HepG2 (cell line): ENCODE measurements around the gene NAA38. TPM values are rescaled to one million over a fixed set of nuclear protein-coding genes. Genes with fewer than 3 reads are reported as not detected.
A peak's percentile ranks its signal among the peaks of the same experiment; 100 is the strongest.

Experiments used
- ATAD3A ChIP-seq: sonication (generic); formaldehyde crosslinking; IDR thresholded peaks from 2 replicates; pipeline ENCODE4 v1.4.0; 2020; ENCODE audit warnings: missing genetic modification reagents
- CAMTA2 ChIP-seq: sonication (generic); formaldehyde crosslinking; IDR thresholded peaks from 2 replicates; pipeline ENCODE4 v1.4.0; 2020; ENCODE audit warnings: mild to moderate bottlenecking, missing genetic modification reagents, borderline replicate concordance
- DMTF1 ChIP-seq: sonication (generic); formaldehyde crosslinking; IDR thresholded peaks from 2 replicates; pipeline ENCODE4 v1.4.0; 2020; ENCODE audit warnings: mild to moderate bottlenecking, missing genetic modification reagents
- HIC2 ChIP-seq: sonication (generic); formaldehyde crosslinking; IDR thresholded peaks from 2 replicates; pipeline ENCODE4 v1.9.0; 2022; ENCODE audit warnings: low read depth, missing genetic modification reagents
- HNRNPL ChIP-seq: fragments of 200-400 bp; formaldehyde crosslinking; IDR thresholded peaks from 2 replicates; pipeline ENCODE4 v1.6.1; 2017; ENCODE audit warnings: mild to moderate bottlenecking, low read depth, low read length
- HOXA3 ChIP-seq: sonication (generic); formaldehyde crosslinking; IDR thresholded peaks from 2 replicates; pipeline ENCODE4 v1.5.0; 2020; ENCODE audit warnings: missing genetic modification reagents
- ISL2 ChIP-seq: sonication (generic); formaldehyde crosslinking; IDR thresholded peaks from 2 replicates; pipeline ENCODE4 v1.5.0; 2020; ENCODE audit warnings: missing genetic modification reagents
- JUND ChIP-seq: sonication (generic); formaldehyde crosslinking; IDR thresholded peaks from 2 replicates; pipeline ENCODE4 v1.8.0; 2022; ENCODE audit warnings: mild to moderate bottlenecking, missing genetic modification reagents
- MXD3 ChIP-seq: IDR thresholded peaks from 2 replicates; pipeline ENCODE4 v1.6.1; 2016; ENCODE audit warnings: mild to moderate bottlenecking, missing biosample characterization, missing genetic modification reagents
- PITX1 ChIP-seq: sonication (generic); formaldehyde crosslinking; IDR thresholded peaks from 2 replicates; pipeline ENCODE4 v1.5.1; 2020; ENCODE audit warnings: mild to moderate bottlenecking, missing genetic modification reagents
- REPIN1 ChIP-seq: sonication (generic); formaldehyde crosslinking; IDR thresholded peaks from 2 replicates; pipeline ENCODE4 v1.8.0; 2022; ENCODE audit warnings: missing genetic modification reagents, low read depth, mild to moderate bottlenecking, borderline replicate concordance
- TAF1 ChIP-seq: sonication (generic); formaldehyde crosslinking; IDR thresholded peaks from 2 replicates; pipeline ENCODE4 v1.4.0; 2020; ENCODE audit warnings: missing genetic modification reagents
- TEF ChIP-seq: sonication (generic); formaldehyde crosslinking; IDR thresholded peaks from 2 replicates; pipeline ENCODE4 v1.5.0; 2020; ENCODE audit warnings: missing genetic modification reagents
- TFDP2 ChIP-seq: sonication (generic); formaldehyde crosslinking; IDR thresholded peaks from 2 replicates; pipeline ENCODE4 v1.4.0; 2020; ENCODE audit warnings: missing genetic modification reagents
- ZBTB42 ChIP-seq: sonication (generic); formaldehyde crosslinking; IDR thresholded peaks from 2 replicates; pipeline ENCODE4 v1.5.0; 2020; ENCODE audit warnings: mild to moderate bottlenecking, missing genetic modification reagents
- ZKSCAN8 ChIP-seq: IDR thresholded peaks from 2 replicates; pipeline ENCODE4 v1.6.1; 2016; ENCODE audit warnings: borderline replicate concordance, missing genetic modification reagents, missing compliant biosample characterization
- ZNF512 ChIP-seq: sonication (generic); formaldehyde crosslinking; IDR thresholded peaks from 2 replicates; pipeline ENCODE4 v1.4.0; 2020; ENCODE audit warnings: mild to moderate bottlenecking, missing genetic modification reagents
- ZNF577 ChIP-seq: sonication (generic); formaldehyde crosslinking; IDR thresholded peaks from 2 replicates; pipeline ENCODE4 v1.4.0; 2020; ENCODE audit warnings: mild to moderate bottlenecking, low read depth, missing genetic modification reagents, borderline replicate concordance
- ZNF605 ChIP-seq: sonication (generic); formaldehyde crosslinking; IDR thresholded peaks from 2 replicates; pipeline ENCODE4 v1.8.0; 2022; ENCODE audit warnings: mild to moderate bottlenecking, missing genetic modification reagents
- ZNF761 ChIP-seq: sonication (generic); formaldehyde crosslinking; conservative IDR thresholded peaks from 2 replicates; pipeline ENCODE4 v1.4.0; 2020; ENCODE audit warnings: mild to moderate bottlenecking, missing genetic modification reagents
- polyA plus RNA-seq, 8 experiments: library from polyadenylated mRNA; depleted of rRNA in 3 of 8; stranded (reverse) in 7 of 8; unstranded in 1 of 8; fragments of >200 nt; fragmentation: Illumina TruSeq in 4 of 8; extraction: Trizol in 4 of 8; gene quantifications; 2 replicates each; pipeline versions ENCODE4 v1.2.1 to v1.2.3, GENCODE V29; 2011 to 2016; ENCODE audit warnings: low read depth in 4 of 8, missing spikeins in 1 of 8, mixed read lengths in 1 of 8; ENCODE audit not compliant: insufficient read depth in 1 of 8
- total RNA-seq, 5 experiments: library from RNA; depleted of rRNA; stranded (reverse); fragments of >200 nt; fragmentation: Illumina TruSeq; extraction: Trizol; gene quantifications; 2 replicates each; pipeline ENCODE4 v1.2.3, GENCODE V29; 2016; ENCODE audit warnings: low read depth in 1 of 5

Gene NAA38
- total and polyA plus RNA-seq, 2 of the 13 experiments (the other 11 are each of a cell fraction or from before 2014, with no cell fraction given): 46.9 to 91.6 TPM

- peak; percentile 85 for TF ChIP-seq HIC2 (CRISPR knock-in tag)
- peak; percentile 54; the same call in 1 of the 2 replicates for TF ChIP-seq ISL2 (CRISPR knock-in tag)
- TF ChIP-seq ZBTB42: 0 out of 2 replicates have a peak, but pooled peaks have one; percentile 20
- peak; percentile 67 for TF ChIP-seq TAF1 (CRISPR knock-in tag)
- 0 out of 2 replicates have a peak, but pooled peaks have one; percentile 32 for TF ChIP-seq ZNF761 (CRISPR knock-in tag)
- no peak for TF ChIP-seq TEF (CRISPR knock-in tag)
- peak; percentile 73 for TF ChIP-seq TFDP2 (CRISPR knock-in tag)
- TF ChIP-seq ZNF605 (CRISPR knock-in tag): peak; percentile 89
- TF ChIP-seq JUND (CRISPR knock-in tag): peak; percentile 95
- TF ChIP-seq ZKSCAN8: peak; percentile 78; the same call in 1 of the 2 replicates
- TF ChIP-seq DMTF1 (CRISPR knock-in tag): no peak; the same call in 1 of the 2 replicates
- no peak for TF ChIP-seq ATAD3A (CRISPR knock-in tag)
- no peak for TF ChIP-seq ZNF512
- TF ChIP-seq MXD3 (CRISPR knock-in tag): no peak
- TF ChIP-seq REPIN1: peak; percentile 98
- TF ChIP-seq HNRNPL: peak; percentile 93
- TF ChIP-seq PITX1: peak; percentile 94
- TF ChIP-seq CAMTA2: peak; percentile 29; the same call in 1 of the 2 replicates
- peak; percentile 94 for TF ChIP-seq HOXA3 (CRISPR knock-in tag)
- no peak for TF ChIP-seq ZNF577 (CRISPR knock-in tag)
Observed at GRCh38 chr17:7836596-7837407, 20.6 kb downstream of the NAA38 start (continued).
